HEK293 (cell line): ENCODE measurements around the gene SH3BGR.

Source experiments
- BCL11A ChIP-seq: fragments of 450-650 bp; formaldehyde crosslinking; IDR thresholded peaks from 2 replicates; pipeline ENCODE4 v1.5.1; 2016; ENCODE audit warnings: low read depth, missing biosample characterization, missing genetic modification characterization
- KLF1 ChIP-seq: fragments of 450-650 bp; formaldehyde crosslinking; IDR thresholded peaks from 2 replicates; pipeline ENCODE4 v1.5.1; 2016; ENCODE audit warnings: missing biosample characterization, missing genetic modification characterization
- TRIM28 ChIP-seq: IDR thresholded peaks from 2 replicates; pipeline ENCODE4 v1.6.1; 2011; ENCODE audit warnings: low read length, control low read depth, borderline replicate concordance
- ZBTB21 ChIP-seq: fragments of 450-650 bp; formaldehyde crosslinking; IDR thresholded peaks from 2 replicates; pipeline ENCODE4 v1.5.1; 2017; ENCODE audit warnings: missing biosample characterization, missing genetic modification characterization
- ZEB2 ChIP-seq: fragments of 450-650 bp; formaldehyde crosslinking; IDR thresholded peaks from 2 replicates; pipeline ENCODE4 v1.5.1; 2016; ENCODE audit warnings: missing biosample characterization, missing genetic modification characterization
- ZNF10 ChIP-seq: fragments of 450-650 bp; formaldehyde crosslinking; IDR thresholded peaks from 2 replicates; pipeline ENCODE4 v1.5.1; 2017; ENCODE audit warnings: missing biosample characterization, missing genetic modification characterization
- ZNF19 ChIP-seq: fragments of 450-650 bp; formaldehyde crosslinking; IDR thresholded peaks from 2 replicates; pipeline ENCODE4; 2016; ENCODE audit warnings: missing biosample characterization, missing genetic modification characterization, low read depth
- ZNF2 ChIP-seq: fragments of 450-650 bp; formaldehyde crosslinking; IDR thresholded peaks from 2 replicates; pipeline ENCODE4 v1.5.1; 2016; ENCODE audit warnings: missing biosample characterization, missing genetic modification characterization
- ZNF221 ChIP-seq: fragments of 450-650 bp; formaldehyde crosslinking; IDR thresholded peaks from 2 replicates; pipeline ENCODE4 v1.5.1; 2017; ENCODE audit warnings: missing biosample characterization, missing genetic modification characterization, borderline replicate concordance
- ZNF423 ChIP-seq: fragments of 450-650 bp; formaldehyde crosslinking; IDR thresholded peaks from 2 replicates; pipeline ENCODE4 v1.5.1; 2016; ENCODE audit warnings: missing biosample characterization, missing genetic modification characterization
- ZNF600 ChIP-seq: fragments of 450-650 bp; formaldehyde crosslinking; IDR thresholded peaks from 2 replicates; pipeline ENCODE4 v1.5.1; 2016; ENCODE audit warnings: missing biosample characterization, missing genetic modification characterization
- ZNF677 ChIP-seq: fragments of 450-650 bp; IDR thresholded peaks from 2 replicates; pipeline ENCODE4 v1.5.0; 2018; ENCODE audit warnings: missing biosample characterization, mild to moderate bottlenecking, missing genetic modification characterization, moderate library complexity
- ZXDB ChIP-seq: fragments of 450-650 bp; formaldehyde crosslinking; IDR thresholded peaks from 2 replicates; pipeline ENCODE4 v1.5.1; 2016; ENCODE audit warnings: missing biosample characterization, missing genetic modification characterization
- TF ChIP-seq, protein P1 (sequence below): fragments of 450-650 bp; formaldehyde crosslinking; IDR thresholded peaks from 2 replicates; pipeline ENCODE4 v1.5.1; 2016; ENCODE audit warnings: missing biosample characterization, missing genetic modification characterization, borderline replicate concordance
- TF ChIP-seq, protein P2 (sequence below): fragments of 450-650 bp; formaldehyde crosslinking; IDR thresholded peaks from 2 replicates; pipeline ENCODE4 v1.5.0; 2017; ENCODE audit warnings: missing biosample characterization, missing genetic modification characterization, borderline replicate concordance
- TF ChIP-seq, protein P3 (sequence below): fragments of 450-650 bp; formaldehyde crosslinking; IDR thresholded peaks from 2 replicates; pipeline ENCODE4 v1.5.1; 2016; ENCODE audit warnings: missing biosample characterization, missing genetic modification characterization
- TF ChIP-seq, protein P4 (sequence below): fragments of 450-650 bp; formaldehyde crosslinking; IDR thresholded peaks from 2 replicates; pipeline ENCODE4 v1.5.1; 2016; ENCODE audit warnings: missing biosample characterization, missing genetic modification characterization
- TF ChIP-seq, protein P5 (sequence below): fragments of 450-650 bp; formaldehyde crosslinking; conservative IDR thresholded peaks from 2 replicates; pipeline ENCODE4 v1.5.1; 2016; ENCODE audit warnings: low read depth, missing biosample characterization, missing genetic modification characterization
- TF ChIP-seq, protein P6 (sequence below): fragments of 450-650 bp; formaldehyde crosslinking; IDR thresholded peaks from 2 replicates; pipeline ENCODE4 v1.5.1; 2016; ENCODE audit warnings: missing biosample characterization, missing genetic modification characterization

The SH3BGR gene

DNA sequence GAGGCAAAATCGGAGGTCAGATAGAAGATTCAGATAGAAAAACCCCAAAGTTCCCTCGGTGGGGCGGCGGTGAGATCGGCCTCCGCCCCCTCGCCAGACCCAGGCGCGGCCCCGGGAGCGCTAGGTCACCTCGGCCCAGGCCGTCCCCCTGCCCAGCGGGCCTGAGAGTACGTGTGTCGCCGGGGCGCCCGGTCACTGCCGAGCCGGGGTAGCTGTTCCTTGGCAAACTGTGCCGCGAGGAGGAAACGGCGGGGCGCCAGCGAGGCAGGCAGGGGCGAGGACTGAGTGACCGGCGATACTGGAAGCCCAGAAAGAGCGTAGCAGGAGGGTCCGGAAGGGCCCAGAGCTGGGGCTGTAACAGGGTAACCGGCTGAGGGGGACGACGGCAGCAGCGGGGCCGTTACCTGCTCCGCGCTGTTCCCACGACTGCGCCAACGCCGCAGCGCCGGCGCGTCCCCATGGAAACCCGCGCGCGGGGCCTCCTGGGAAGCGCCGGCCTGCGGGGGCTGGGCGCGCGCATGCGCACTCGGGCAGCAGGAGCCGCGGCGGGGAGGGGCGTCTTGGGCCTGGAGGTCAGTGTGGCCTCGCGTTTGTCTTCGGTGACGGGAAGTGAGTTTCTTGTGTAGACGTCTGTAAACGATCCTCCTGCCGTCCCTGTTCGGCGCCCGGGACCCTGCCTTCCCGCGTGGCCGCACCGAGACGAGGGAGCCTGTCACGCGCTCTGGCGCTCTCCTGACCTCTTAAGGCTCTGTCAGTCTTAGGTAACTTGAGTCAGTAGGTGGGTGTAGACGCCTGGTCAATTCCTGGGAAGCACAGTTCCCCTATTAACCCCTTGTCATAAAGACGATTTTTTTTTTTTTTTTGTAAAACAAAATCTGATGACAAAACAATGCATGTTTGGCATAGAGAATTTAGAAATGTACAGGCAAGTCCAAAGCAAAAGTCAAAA, 6.2 kb upstream of the SH3BGR start, which contains the start of gene LCA5L (continued):
- TF ChIP-seq, protein P1, sequence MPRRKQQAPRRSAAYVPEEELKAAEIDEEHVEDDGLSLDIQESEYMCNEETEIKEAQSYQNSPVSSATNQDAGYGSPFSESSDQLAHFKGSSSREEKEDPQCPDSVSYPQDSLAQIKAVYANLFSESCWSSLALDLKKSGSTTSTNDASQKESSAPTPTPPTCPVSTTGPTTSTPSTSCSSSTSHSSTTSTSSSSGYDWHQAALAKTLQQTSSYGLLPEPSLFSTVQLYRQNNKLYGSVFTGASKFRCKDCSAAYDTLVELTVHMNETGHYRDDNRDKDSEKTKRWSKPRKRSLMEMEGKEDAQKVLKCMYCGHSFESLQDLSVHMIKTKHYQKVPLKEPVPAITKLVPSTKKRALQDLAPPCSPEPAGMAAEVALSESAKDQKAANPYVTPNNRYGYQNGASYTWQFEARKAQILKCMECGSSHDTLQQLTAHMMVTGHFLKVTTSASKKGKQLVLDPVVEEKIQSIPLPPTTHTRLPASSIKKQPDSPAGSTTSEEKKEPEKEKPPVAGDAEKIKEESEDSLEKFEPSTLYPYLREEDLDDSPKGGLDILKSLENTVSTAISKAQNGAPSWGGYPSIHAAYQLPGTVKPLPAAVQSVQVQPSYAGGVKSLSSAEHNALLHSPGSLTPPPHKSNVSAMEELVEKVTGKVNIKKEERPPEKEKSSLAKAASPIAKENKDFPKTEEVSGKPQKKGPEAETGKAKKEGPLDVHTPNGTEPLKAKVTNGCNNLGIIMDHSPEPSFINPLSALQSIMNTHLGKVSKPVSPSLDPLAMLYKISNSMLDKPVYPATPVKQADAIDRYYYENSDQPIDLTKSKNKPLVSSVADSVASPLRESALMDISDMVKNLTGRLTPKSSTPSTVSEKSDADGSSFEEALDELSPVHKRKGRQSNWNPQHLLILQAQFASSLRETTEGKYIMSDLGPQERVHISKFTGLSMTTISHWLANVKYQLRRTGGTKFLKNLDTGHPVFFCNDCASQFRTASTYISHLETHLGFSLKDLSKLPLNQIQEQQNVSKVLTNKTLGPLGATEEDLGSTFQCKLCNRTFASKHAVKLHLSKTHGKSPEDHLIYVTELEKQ (tag by site-specific recombination) = peak; percentile 6; the same call in 1 of the 2 replicates
- peak; percentile 50 for TF ChIP-seq ZBTB21 (tag by site-specific recombination)
- peak; percentile 61; the same call in 1 of the 2 replicates for TF ChIP-seq BCL11A (tag by site-specific recombination)
- peak; percentile 55; the same call in 1 of the 2 replicates for TF ChIP-seq KLF1 (tag by site-specific recombination)
- 0 out of 2 replicates have a peak, but pooled peaks have one; percentile 3 for TF ChIP-seq ZNF677 (tag by site-specific recombination)
- TF ChIP-seq ZNF2 (tag by site-specific recombination) = peak; percentile 76; the same call in 1 of the 2 replicates
- TF ChIP-seq, protein P2, sequence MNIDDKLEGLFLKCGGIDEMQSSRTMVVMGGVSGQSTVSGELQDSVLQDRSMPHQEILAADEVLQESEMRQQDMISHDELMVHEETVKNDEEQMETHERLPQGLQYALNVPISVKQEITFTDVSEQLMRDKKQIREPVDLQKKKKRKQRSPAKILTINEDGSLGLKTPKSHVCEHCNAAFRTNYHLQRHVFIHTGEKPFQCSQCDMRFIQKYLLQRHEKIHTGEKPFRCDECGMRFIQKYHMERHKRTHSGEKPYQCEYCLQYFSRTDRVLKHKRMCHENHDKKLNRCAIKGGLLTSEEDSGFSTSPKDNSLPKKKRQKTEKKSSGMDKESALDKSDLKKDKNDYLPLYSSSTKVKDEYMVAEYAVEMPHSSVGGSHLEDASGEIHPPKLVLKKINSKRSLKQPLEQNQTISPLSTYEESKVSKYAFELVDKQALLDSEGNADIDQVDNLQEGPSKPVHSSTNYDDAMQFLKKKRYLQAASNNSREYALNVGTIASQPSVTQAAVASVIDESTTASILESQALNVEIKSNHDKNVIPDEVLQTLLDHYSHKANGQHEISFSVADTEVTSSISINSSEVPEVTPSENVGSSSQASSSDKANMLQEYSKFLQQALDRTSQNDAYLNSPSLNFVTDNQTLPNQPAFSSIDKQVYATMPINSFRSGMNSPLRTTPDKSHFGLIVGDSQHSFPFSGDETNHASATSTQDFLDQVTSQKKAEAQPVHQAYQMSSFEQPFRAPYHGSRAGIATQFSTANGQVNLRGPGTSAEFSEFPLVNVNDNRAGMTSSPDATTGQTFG (tag by site-specific recombination) = no peak
- TF ChIP-seq ZNF423 (tag by site-specific recombination) = no peak
- TF ChIP-seq, protein P3, sequence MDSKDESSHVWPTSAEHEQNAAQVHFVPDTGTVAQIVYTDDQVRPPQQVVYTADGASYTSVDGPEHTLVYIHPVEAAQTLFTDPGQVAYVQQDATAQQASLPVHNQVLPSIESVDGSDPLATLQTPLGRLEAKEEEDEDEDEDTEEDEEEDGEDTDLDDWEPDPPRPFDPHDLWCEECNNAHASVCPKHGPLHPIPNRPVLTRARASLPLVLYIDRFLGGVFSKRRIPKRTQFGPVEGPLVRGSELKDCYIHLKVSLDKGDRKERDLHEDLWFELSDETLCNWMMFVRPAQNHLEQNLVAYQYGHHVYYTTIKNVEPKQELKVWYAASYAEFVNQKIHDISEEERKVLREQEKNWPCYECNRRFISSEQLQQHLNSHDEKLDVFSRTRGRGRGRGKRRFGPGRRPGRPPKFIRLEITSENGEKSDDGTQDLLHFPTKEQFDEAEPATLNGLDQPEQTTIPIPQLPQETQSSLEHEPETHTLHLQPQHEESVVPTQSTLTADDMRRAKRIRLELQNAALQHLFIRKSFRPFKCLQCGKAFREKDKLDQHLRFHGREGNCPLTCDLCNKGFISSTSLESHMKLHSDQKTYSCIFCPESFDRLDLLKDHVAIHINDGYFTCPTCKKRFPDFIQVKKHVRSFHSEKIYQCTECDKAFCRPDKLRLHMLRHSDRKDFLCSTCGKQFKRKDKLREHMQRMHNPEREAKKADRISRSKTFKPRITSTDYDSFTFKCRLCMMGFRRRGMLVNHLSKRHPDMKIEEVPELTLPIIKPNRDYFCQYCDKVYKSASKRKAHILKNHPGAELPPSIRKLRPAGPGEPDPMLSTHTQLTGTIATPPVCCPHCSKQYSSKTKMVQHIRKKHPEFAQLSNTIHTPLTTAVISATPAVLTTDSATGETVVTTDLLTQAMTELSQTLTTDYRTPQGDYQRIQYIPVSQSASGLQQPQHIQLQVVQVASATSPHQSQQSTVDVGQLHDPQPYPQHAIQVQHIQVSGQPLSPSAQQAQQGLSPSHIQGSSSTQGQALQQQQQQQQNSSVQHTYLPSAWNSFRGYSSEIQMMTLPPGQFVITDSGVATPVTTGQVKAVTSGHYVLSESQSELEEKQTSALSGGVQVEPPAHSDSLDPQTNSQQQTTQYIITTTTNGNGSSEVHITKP (tag by site-specific recombination) = no peak; the same call in 1 of the 2 replicates
- TF ChIP-seq ZEB2 (tag by site-specific recombination) = peak; percentile 49
- TF ChIP-seq, protein P4, sequence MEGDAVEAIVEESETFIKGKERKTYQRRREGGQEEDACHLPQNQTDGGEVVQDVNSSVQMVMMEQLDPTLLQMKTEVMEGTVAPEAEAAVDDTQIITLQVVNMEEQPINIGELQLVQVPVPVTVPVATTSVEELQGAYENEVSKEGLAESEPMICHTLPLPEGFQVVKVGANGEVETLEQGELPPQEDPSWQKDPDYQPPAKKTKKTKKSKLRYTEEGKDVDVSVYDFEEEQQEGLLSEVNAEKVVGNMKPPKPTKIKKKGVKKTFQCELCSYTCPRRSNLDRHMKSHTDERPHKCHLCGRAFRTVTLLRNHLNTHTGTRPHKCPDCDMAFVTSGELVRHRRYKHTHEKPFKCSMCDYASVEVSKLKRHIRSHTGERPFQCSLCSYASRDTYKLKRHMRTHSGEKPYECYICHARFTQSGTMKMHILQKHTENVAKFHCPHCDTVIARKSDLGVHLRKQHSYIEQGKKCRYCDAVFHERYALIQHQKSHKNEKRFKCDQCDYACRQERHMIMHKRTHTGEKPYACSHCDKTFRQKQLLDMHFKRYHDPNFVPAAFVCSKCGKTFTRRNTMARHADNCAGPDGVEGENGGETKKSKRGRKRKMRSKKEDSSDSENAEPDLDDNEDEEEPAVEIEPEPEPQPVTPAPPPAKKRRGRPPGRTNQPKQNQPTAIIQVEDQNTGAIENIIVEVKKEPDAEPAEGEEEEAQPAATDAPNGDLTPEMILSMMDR (tag by site-specific recombination) = peak; percentile 89
- no peak for TF ChIP-seq ZNF221 (tag by site-specific recombination)
- no peak for TF ChIP-seq TRIM28
- no peak for TF ChIP-seq ZNF19
- TF ChIP-seq, protein P5, sequence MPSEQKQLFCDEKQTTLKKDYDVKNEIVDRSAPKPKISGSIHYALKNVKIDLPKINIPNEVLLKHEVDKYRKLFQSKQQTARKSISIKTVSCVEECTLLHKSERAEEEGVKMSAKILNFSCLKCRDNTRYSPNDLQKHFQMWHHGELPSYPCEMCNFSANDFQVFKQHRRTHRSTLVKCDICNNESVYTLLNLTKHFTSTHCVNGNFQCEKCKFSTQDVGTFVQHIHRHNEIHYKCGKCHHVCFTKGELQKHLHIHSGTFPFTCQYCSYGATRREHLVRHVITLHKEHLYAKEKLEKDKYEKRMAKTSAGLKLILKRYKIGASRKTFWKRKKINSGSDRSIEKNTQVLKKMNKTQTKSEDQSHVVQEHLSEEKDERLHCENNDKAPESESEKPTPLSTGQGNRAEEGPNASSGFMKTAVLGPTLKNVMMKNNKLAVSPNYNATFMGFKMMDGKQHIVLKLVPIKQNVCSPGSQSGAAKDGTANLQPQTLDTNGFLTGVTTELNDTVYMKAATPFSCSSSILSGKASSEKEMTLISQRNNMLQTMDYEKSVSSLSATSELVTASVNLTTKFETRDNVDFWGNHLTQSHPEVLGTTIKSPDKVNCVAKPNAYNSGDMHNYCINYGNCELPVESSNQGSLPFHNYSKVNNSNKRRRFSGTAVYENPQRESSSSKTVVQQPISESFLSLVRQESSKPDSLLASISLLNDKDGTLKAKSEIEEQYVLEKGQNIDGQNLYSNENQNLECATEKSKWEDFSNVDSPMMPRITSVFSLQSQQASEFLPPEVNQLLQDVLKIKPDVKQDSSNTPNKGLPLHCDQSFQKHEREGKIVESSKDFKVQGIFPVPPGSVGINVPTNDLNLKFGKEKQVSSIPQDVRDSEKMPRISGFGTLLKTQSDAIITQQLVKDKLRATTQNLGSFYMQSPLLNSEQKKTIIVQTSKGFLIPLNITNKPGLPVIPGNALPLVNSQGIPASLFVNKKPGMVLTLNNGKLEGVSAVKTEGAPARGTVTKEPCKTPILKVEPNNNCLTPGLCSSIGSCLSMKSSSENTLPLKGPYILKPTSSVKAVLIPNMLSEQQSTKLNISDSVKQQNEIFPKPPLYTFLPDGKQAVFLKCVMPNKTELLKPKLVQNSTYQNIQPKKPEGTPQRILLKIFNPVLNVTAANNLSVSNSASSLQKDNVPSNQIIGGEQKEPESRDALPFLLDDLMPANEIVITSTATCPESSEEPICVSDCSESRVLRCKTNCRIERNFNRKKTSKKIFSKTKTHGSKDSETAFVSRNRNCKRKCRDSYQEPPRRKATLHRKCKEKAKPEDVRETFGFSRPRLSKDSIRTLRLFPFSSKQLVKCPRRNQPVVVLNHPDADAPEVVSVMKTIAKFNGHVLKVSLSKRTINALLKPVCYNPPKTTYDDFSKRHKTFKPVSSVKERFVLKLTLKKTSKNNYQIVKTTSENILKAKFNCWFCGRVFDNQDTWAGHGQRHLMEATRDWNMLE (tag by site-specific recombination) = peak; percentile 37; the same call in 1 of the 2 replicates
- TF ChIP-seq ZNF10 (tag by site-specific recombination) = peak; percentile 66; the same call in 1 of the 2 replicates
- TF ChIP-seq ZXDB = peak; percentile 78
- peak; percentile 98 for TF ChIP-seq ZNF600
- TF ChIP-seq, protein P6, sequence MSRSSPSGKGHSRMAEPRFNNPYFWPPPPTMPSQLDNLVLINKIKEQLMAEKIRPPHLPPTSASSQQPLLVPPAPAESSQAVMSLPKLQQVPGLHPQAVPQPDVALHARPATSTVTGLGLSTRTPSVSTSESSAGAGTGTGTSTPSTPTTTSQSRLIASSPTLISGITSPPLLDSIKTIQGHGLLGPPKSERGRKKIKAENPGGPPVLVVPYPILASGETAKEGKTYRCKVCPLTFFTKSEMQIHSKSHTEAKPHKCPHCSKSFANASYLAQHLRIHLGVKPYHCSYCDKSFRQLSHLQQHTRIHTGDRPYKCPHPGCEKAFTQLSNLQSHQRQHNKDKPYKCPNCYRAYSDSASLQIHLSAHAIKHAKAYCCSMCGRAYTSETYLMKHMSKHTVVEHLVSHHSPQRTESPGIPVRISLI (tag by site-specific recombination) = peak; percentile 80
